ENCODE measurements around the gene SYNGR4.

The SYNGR4 gene

DNA sequence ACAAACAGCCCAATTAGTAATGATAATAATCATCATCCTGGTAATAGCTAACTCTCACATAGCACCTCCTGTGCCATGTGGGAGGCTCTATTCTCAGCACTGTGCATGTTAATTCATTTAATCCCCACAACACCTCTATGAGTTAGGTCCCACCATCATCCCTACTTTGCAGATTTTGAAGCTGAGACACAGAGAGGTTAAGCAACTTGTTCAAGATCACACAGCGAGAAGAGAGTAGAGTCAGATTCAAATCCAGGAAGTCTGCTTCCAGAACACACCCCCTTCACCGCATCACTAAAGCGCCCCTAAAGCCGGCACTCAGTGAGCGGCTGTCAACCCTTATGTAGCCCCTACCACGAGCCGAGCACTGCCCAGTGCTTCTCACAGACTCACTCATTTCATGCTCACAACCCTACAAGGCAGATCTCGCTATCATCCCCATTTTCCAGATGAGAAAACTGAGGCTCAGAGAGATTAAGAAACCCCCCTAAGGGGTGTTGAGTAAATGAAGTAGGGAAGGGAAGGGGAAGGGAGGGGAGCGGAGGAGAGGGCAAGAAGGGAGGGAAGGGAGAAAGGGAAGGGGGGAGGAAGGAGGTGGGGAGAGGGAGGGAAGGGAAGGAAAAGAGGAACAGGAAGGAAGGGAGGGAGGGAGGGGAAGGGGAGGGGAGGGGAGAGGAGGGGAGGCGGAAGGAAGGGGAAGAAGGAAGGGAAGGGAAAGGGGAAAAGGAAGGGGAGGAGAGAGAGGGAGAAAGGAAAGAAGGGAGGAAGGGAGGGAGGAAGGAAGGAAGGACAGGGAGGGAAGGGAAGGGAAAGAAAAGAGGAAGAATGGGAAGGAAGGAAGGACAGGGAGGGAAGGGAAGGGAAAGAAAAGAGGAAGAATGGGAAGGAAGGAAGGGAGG is 22.4 kb upstream of the SYNGR4 start:
- H3K4me1 ChIP-seq (ENCODE audit: control insufficient read depth in 1 of 2, insufficient read depth in 2 of 2, low read length in 2 of 2): no peaks in the 10 kb centered on the region
- H3K27me3 ChIP-seq (ENCODE audit: control insufficient read depth in 1 of 2, insufficient read depth in 2 of 2, low read length in 2 of 2): no peaks in the 10 kb centered on the region
- H3K27ac ChIP-seq (ENCODE audit: low read depth, low read length): no peak overlapping the region
- no peak overlapping the region for H3K4me3 ChIP-seq (ENCODE audit: low read depth in 1 of 2, low read length in 2 of 2)
- no peak overlapping the region for H3K9ac ChIP-seq (ENCODE audit: low read depth in 1 of 2, low read length in 2 of 2)
- no peaks in the 10 kb centered on the region for H3K9me3 ChIP-seq (ENCODE audit: control insufficient read depth in 1 of 2, low read length in 2 of 2)
- H3K36me3 ChIP-seq (ENCODE audit: control insufficient read depth in 1 of 2, insufficient read depth in 2 of 2, low read length in 2 of 2): peaks cover 6 to 9% of the 10 kb centered on the region in 2 donors

DNA sequence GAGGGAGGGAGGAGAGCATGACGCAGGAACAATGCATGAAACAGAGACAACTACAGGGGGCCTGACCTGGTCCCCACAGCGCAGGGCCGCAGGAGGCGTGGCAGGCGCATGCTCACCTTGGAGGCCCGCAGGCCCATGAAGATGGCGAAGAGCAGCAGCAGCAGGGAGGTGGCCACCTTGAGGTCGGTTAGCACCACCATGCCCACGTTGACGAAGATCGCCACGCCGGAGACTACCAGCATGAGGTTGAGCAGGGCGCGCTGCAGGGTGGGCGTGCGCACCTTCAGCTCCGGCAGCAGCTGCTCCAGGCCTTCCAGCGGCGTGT is 21.8 kb upstream of the SYNGR4 start:
- no peaks in the 10 kb centered on the region for H3K27me3 ChIP-seq (ENCODE audit: control insufficient read depth in 1 of 2, insufficient read depth in 2 of 2, low read length in 2 of 2)
- H3K4me3 ChIP-seq (ENCODE audit: low read depth in 1 of 2, low read length in 2 of 2): no peak overlapping the region
- H3K9ac ChIP-seq (ENCODE audit: low read depth in 1 of 2, low read length in 2 of 2): no peak overlapping the region
- peaks cover 6 to 9% of the 10 kb centered on the region in 2 donors for H3K36me3 ChIP-seq (ENCODE audit: control insufficient read depth in 1 of 2, insufficient read depth in 2 of 2, low read length in 2 of 2)
- no peaks in the 10 kb centered on the region for H3K9me3 ChIP-seq (ENCODE audit: control insufficient read depth in 1 of 2, low read length in 2 of 2)
- H3K27ac ChIP-seq (ENCODE audit: low read depth, low read length): no peak overlapping the region
- H3K4me1 ChIP-seq (ENCODE audit: control insufficient read depth in 1 of 2, insufficient read depth in 2 of 2, low read length in 2 of 2): no peaks in the 10 kb centered on the region

DNA sequence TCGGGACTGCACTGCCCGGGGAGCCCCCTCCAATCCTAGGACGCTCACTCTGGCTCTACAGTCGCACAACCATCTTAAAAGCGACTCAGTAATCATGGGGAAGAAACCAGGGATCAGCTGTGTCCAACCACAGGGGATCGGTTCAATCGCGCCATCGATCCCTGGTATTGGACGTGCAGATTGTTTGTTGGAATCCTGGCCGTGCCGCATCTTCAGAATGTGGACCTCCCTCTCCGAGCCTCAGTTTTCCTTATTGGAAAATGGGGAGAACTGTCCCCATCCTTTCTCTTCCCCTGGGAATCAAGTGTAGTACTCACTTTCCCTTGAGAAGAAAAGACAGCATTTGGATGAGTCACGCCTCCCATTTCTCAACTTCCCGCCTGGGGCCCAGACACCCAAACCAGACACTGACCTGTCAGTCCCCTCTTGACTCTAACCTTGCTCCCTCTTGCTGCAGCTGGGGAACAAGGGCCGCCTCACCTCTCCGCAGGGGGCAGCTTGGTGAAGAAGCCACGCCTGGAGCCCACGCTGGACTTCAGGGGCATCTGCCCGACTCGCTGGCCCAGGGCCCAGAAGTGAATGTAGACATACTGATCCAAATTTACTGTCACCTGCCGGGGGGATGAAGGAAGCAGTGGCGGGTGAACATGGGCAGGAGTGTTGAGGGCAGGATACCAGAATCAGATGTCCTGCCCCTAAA is 21.2 kb upstream of the SYNGR4 start:
- H3K36me3 ChIP-seq (ENCODE audit: control insufficient read depth in 1 of 2, insufficient read depth in 2 of 2, low read length in 2 of 2): peaks cover 6 to 9% of the 10 kb centered on the region in 2 donors
- H3K4me3 ChIP-seq (ENCODE audit: low read depth in 1 of 2, low read length in 2 of 2): no peak overlapping the region

DNA sequence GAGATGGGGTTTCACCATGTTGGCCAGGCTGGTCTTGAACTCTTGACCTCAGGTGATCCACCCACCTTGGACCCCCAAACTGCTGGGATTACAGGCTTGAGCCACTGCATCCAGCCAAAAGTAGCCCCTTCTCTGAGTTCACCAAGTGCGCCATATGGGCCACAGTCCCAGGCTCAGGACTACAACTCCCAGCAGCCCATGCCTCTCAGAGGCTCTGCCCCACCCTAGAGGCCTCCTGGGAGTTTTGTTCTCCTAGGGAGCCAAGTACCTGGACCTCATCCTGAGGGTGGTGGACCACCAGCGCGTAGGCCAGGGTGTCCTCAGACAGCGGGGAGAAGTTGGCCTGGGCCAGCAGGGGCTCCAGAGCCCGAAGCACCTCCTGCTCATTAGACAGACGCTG is 19.3 kb upstream of the SYNGR4 start:
- H3K4me3 ChIP-seq (ENCODE audit: low read depth in 1 of 2, low read length in 2 of 2): no peak overlapping the region
- no peak overlapping the region for H3K9ac ChIP-seq (ENCODE audit: low read depth in 1 of 2, low read length in 2 of 2)
- no peaks in the 10 kb centered on the region for H3K27me3 ChIP-seq (ENCODE audit: control insufficient read depth in 1 of 2, insufficient read depth in 2 of 2, low read length in 2 of 2)
- H3K36me3 ChIP-seq (ENCODE audit: control insufficient read depth in 1 of 2, insufficient read depth in 2 of 2, low read length in 2 of 2): peaks cover 6 to 9% of the 10 kb centered on the region in 2 donors
- H3K27ac ChIP-seq (ENCODE audit: low read depth, low read length): no peak overlapping the region
- no peaks in the 10 kb centered on the region for H3K9me3 ChIP-seq (ENCODE audit: control insufficient read depth in 1 of 2, low read length in 2 of 2)
- no peaks in the 10 kb centered on the region for H3K4me1 ChIP-seq (ENCODE audit: control insufficient read depth in 1 of 2, insufficient read depth in 2 of 2, low read length in 2 of 2)

More for the DNA sequence above, 21.2 kb upstream of the SYNGR4 start:
- Histone ChIP-seq H3K9me3 (ENCODE audit: control insufficient read depth in 1 of 2, low read length in 2 of 2) (no peaks in the 10 kb centered on the region), H3K27ac (ENCODE audit: low read depth, low read length) (no peak overlapping the region), H3K4me1 (ENCODE audit: control insufficient read depth in 1 of 2, insufficient read depth in 2 of 2, low read length in 2 of 2) (no peaks in the 10 kb centered on the region), H3K27me3 (ENCODE audit: control insufficient read depth in 1 of 2, insufficient read depth in 2 of 2, low read length in 2 of 2) (no peaks in the 10 kb centered on the region), H3K9ac (ENCODE audit: low read depth in 1 of 2, low read length in 2 of 2) (no peak overlapping the region)

DNA sequence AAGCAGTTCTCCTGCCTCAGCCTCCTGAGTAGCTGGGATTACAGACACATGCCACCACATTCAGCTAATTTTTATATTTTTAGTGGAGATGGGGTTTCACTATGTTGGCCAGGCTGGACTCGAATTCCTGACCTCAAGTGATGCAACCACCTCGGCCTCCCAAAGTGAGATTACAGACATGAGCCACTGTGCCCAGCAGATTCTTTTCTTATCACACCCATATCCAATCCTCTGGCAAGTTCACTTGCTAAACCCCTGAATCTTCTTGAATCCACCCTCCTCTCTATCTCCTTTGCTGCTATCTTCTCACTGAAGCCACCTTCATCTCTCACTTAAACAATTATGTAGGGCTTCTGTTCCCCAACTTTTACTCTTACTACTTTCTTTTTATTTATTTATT is 18.0 kb upstream of the SYNGR4 start:
- H3K4me1 ChIP-seq (ENCODE audit: control insufficient read depth in 1 of 2, insufficient read depth in 2 of 2, low read length in 2 of 2): no peaks in the 10 kb centered on the region
- H3K9me3 ChIP-seq (ENCODE audit: control insufficient read depth in 1 of 2, low read length in 2 of 2): no peaks in the 10 kb centered on the region
- H3K36me3 ChIP-seq (ENCODE audit: control insufficient read depth in 1 of 2, insufficient read depth in 2 of 2, low read length in 2 of 2): peaks cover 6 to 9% of the 10 kb centered on the region in 2 donors
- no peak overlapping the region for H3K27ac ChIP-seq (ENCODE audit: low read depth, low read length)
- H3K9ac ChIP-seq (ENCODE audit: low read depth in 1 of 2, low read length in 2 of 2): no peak overlapping the region
- no peaks in the 10 kb centered on the region for H3K27me3 ChIP-seq (ENCODE audit: control insufficient read depth in 1 of 2, insufficient read depth in 2 of 2, low read length in 2 of 2)
- no peak overlapping the region for H3K4me3 ChIP-seq (ENCODE audit: low read depth in 1 of 2, low read length in 2 of 2)

DNA sequence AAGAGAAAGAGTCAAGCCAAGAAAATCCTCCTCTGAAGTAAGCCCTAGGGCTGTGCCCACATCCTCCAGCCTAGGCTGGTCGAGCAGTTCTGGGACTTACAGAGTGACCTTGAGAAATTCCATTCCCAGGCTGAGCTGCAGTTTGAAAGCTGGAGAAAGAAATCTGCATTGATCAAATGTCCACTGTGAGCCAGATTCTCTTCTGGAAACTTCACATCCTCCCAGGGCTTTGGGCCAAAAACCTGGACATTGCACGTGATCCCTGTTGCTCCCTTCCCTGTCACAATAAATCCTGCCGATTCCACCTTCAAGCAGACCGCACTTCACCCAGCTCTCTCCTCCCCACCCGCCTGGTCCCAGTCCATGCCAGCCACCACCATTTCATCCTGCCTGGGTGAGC is 16.1 kb upstream of the SYNGR4 start:
- no peak overlapping the region for H3K9ac ChIP-seq (ENCODE audit: low read depth in 1 of 2, low read length in 2 of 2)
- H3K4me3 ChIP-seq (ENCODE audit: low read depth in 1 of 2, low read length in 2 of 2): no peak overlapping the region
- H3K36me3 ChIP-seq (ENCODE audit: control insufficient read depth in 1 of 2, insufficient read depth in 2 of 2, low read length in 2 of 2): peaks cover 0 to 2% of the 10 kb centered on the region in 2 donors
- no peak overlapping the region for H3K27ac ChIP-seq (ENCODE audit: low read depth, low read length)
- H3K9me3 ChIP-seq (ENCODE audit: control insufficient read depth in 1 of 2, low read length in 2 of 2): no peaks in the 10 kb centered on the region
- H3K27me3 ChIP-seq (ENCODE audit: control insufficient read depth in 1 of 2, insufficient read depth in 2 of 2, low read length in 2 of 2): no peaks in the 10 kb centered on the region
- no peaks in the 10 kb centered on the region for H3K4me1 ChIP-seq (ENCODE audit: control insufficient read depth in 1 of 2, insufficient read depth in 2 of 2, low read length in 2 of 2)

DNA sequence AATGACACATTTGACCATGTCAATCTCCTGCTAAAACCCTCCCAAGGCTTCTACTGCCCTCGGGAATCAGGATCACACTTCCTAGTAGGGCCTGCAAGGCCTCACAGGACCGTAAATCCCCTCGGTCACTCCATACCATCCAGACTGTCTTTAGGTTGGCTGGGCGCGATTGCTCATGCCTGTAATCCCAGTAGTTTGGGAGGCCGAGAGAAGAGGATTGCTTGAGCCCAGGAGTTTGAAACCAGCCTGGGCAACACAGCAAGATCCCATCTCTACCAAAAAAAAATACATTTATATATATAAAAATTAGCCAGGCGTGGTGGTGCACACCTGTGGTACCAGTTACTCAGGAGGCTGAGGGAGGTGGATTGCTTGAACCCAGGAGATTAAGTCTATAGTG is 15.4 kb upstream of the SYNGR4 start:
- Histone ChIP-seq H3K36me3 (ENCODE audit: control insufficient read depth in 1 of 2, insufficient read depth in 2 of 2, low read length in 2 of 2) (no peaks in the 10 kb centered on the region), H3K27me3 (ENCODE audit: control insufficient read depth in 1 of 2, insufficient read depth in 2 of 2, low read length in 2 of 2) (no peaks in the 10 kb centered on the region), H3K4me1 (ENCODE audit: control insufficient read depth in 1 of 2, insufficient read depth in 2 of 2, low read length in 2 of 2) (no peaks in the 10 kb centered on the region), H3K9ac (ENCODE audit: low read depth in 1 of 2, low read length in 2 of 2) (no peak overlapping the region), H3K4me3 (ENCODE audit: low read depth in 1 of 2, low read length in 2 of 2) (no peak overlapping the region), H3K27ac (ENCODE audit: low read depth, low read length) (no peak overlapping the region), H3K9me3 (ENCODE audit: control insufficient read depth in 1 of 2, low read length in 2 of 2) (no peaks in the 10 kb centered on the region)

DNA sequence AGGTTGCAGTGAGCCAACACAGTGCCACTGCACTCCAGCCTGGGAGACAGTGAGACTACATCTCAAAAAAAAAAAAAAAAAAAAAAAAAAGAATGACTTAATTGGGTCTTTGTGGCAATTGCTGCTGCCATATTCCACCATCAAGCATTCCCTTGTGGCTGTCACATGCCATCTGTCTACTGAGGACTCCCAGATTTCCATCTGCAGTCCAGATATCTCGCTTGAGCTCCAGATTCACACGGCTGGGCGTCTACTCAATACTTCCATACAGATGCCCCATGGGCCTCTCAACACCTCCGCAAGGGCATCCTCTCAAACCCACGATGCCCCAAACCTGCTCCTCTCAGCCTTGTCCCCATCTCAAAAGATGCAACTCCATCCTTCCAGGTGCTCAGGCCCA is 13.3 kb upstream of the SYNGR4 start:
- H3K9me3 ChIP-seq (ENCODE audit: control insufficient read depth in 1 of 2, low read length in 2 of 2): no peaks in the 10 kb centered on the region
- no peak overlapping the region for H3K9ac ChIP-seq (ENCODE audit: low read depth in 1 of 2, low read length in 2 of 2)
- H3K27ac ChIP-seq (ENCODE audit: low read depth, low read length): no peak overlapping the region
- no peaks in the 10 kb centered on the region for H3K36me3 ChIP-seq (ENCODE audit: control insufficient read depth in 1 of 2, insufficient read depth in 2 of 2, low read length in 2 of 2)
- no peaks in the 10 kb centered on the region for H3K27me3 ChIP-seq (ENCODE audit: control insufficient read depth in 1 of 2, insufficient read depth in 2 of 2, low read length in 2 of 2)
- no peaks in the 10 kb centered on the region for H3K4me1 ChIP-seq (ENCODE audit: control insufficient read depth in 1 of 2, insufficient read depth in 2 of 2, low read length in 2 of 2)
- no peak overlapping the region for H3K4me3 ChIP-seq (ENCODE audit: low read depth in 1 of 2, low read length in 2 of 2)

DNA sequence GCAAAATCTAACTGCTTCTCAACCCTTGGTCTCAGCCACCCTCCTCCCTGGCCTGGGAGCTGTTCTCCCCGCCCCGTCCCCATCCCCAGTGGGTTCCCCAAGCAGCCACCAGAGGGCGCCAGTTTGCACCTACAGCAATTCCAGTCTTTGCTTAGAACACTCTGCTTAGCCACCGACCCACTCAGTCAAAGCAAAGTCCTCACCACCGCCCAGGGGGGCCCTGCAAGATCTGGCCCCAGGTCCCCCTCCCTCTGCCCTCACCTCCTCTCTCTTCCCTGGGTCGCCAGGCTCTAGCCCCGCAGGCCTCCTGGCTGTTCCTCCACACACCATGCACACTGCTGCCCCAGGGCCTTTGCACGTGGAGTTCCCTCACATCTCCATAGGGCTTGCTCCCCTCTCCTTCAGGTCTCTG is 12.8 kb upstream of the SYNGR4 start:
- no peaks in the 10 kb centered on the region for H3K9me3 ChIP-seq (ENCODE audit: control insufficient read depth in 1 of 2, low read length in 2 of 2)
- H3K27me3 ChIP-seq (ENCODE audit: control insufficient read depth in 1 of 2, insufficient read depth in 2 of 2, low read length in 2 of 2): no peaks in the 10 kb centered on the region
- no peak overlapping the region for H3K9ac ChIP-seq (ENCODE audit: low read depth in 1 of 2, low read length in 2 of 2)
- H3K4me1 ChIP-seq (ENCODE audit: control insufficient read depth in 1 of 2, insufficient read depth in 2 of 2, low read length in 2 of 2): no peaks in the 10 kb centered on the region
- H3K4me3 ChIP-seq (ENCODE audit: low read depth in 1 of 2, low read length in 2 of 2): no peak overlapping the region
- no peaks in the 10 kb centered on the region for H3K36me3 ChIP-seq (ENCODE audit: control insufficient read depth in 1 of 2, insufficient read depth in 2 of 2, low read length in 2 of 2)
- H3K27ac ChIP-seq (ENCODE audit: low read depth, low read length): no peak overlapping the region

DNA sequence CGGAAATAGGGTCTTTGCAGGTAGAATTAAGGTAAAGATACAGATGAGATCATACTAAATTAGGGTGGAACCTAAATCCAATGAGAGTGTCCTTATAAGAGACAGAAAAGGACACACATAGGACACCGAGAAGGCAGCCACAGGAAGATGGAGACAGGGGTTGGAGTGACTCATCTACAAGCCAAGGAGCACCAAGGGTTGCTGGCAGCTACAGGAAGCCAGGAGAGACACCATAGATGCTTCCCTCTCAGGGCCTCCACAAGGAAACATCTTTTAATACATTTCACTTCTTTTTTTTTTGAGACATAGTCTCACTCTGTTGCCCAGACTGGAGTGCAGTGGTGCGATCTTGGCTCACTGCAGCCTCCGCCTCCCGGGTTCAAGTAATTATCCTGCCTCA is 10.5 kb upstream of the SYNGR4 start:
- Histone ChIP-seq H3K4me1 (ENCODE audit: control insufficient read depth in 1 of 2, insufficient read depth in 2 of 2, low read length in 2 of 2) (no peaks in the 10 kb centered on the region), H3K9ac (ENCODE audit: low read depth in 1 of 2, low read length in 2 of 2) (no peak overlapping the region), H3K9me3 (ENCODE audit: control insufficient read depth in 1 of 2, low read length in 2 of 2) (no peaks in the 10 kb centered on the region), H3K4me3 (ENCODE audit: low read depth in 1 of 2, low read length in 2 of 2) (no peak overlapping the region), H3K36me3 (ENCODE audit: control insufficient read depth in 1 of 2, insufficient read depth in 2 of 2, low read length in 2 of 2) (no peaks in the 10 kb centered on the region), H3K27ac (ENCODE audit: low read depth, low read length) (no peak overlapping the region), H3K27me3 (ENCODE audit: control insufficient read depth in 1 of 2, insufficient read depth in 2 of 2, low read length in 2 of 2) (no peaks in the 10 kb centered on the region)
